Eye (tissue), 1 donor: ENCODE results near the gene CCDC187.
A peak's percentile ranks its signal among the peaks of the same experiment; 100 is the strongest.
"Not testable (repeated sequence)": the region's sequence is repeated elsewhere in the genome, so short reads cannot be mapped to it uniquely, and the experiment has no call there.

Source experiments
- DNase-seq: peaks from one replicate; pipeline ENCODE4 v3.0.0-alpha.2; 2015

The CCDC187 gene

GRCh38 chr9:136326761-136327303, 22.9 kb upstream of the CCDC187 start:
- peak; percentile 67 for DNase-seq

GRCh38 chr9:136326061-136326760, 22.3 kb upstream of the CCDC187 start:
- peak; percentile 87 for DNase-seq

- DNase-seq: no peak
Observed at GRCh38 chr9:136325358-136325757, 21.5 kb upstream of the CCDC187 start.

- peak; percentile 54 for DNase-seq
Observed at GRCh38 chr9:136324501-136325300, 20.8 kb upstream of the CCDC187 start.

GRCh38 chr9:136323371-136323789, 19.5 kb upstream of the CCDC187 start:
- DNase-seq: peak; percentile 9

GRCh38 chr9:136322756-136323330, 18.9 kb upstream of the CCDC187 start:
- DNase-seq: no peak

GRCh38 chr9:136321561-136321960, 17.7 kb upstream of the CCDC187 start:
- no peak for DNase-seq

GRCh38 chr9:136320972-136321371, 17.1 kb upstream of the CCDC187 start:
- DNase-seq: not testable (repeated sequence)

GRCh38 chr9:136319955-136320354, 16.1 kb upstream of the CCDC187 start:
- not testable (repeated sequence) for DNase-seq

- not testable (repeated sequence) for DNase-seq
Observed at GRCh38 chr9:136319244-136319643, 15.3 kb upstream of the CCDC187 start.

- no peak for DNase-seq
Observed at GRCh38 chr9:136318776-136319241, 14.9 kb upstream of the CCDC187 start.

GRCh38 chr9:136318111-136318775, 14.3 kb upstream of the CCDC187 start:
- DNase-seq: peak; percentile 65

- no peak for DNase-seq
Observed at GRCh38 chr9:136317695-136318094, 13.8 kb upstream of the CCDC187 start.

- peak; percentile 18 for DNase-seq
Observed at GRCh38 chr9:136316896-136317676, 13.2 kb upstream of the CCDC187 start.

- DNase-seq: no peak
Observed at GRCh38 chr9:136316271-136316751, 12.4 kb upstream of the CCDC187 start.

- DNase-seq: no peak
Observed at GRCh38 chr9:136314944-136315343, 11.1 kb upstream of the CCDC187 start.

GRCh38 chr9:136314056-136314416, 10.1 kb upstream of the CCDC187 start:
- DNase-seq: no peak

GRCh38 chr9:136313111-136314055, 9.5 kb upstream of the CCDC187 start:
- no peak for DNase-seq

GRCh38 chr9:136312436-136312835, 8.5 kb upstream of the CCDC187 start:
- peak; percentile 46 for DNase-seq

GRCh38 chr9:136312009-136312375, 8.1 kb upstream of the CCDC187 start:
- DNase-seq: no peak
